Left ventricle myocardium inferior (tissue), 1 donor: ENCODE data around the gene TMEM143. TPM values are rescaled to one million over a fixed set of nuclear protein-coding genes. Genes with fewer than 3 reads are reported as not detected.
"Not testable (repeated sequence)": the region's sequence is repeated elsewhere in the genome, so short reads cannot be mapped to it uniquely, and the experiment has no call there.

ENCODE experiments used
- DNase-seq: peaks from one replicate; pipeline ENCODE4 v3.0.0-alpha.2; 2020
- H3K27ac ChIP-seq: fragments of 200-600 bp; replicated peaks from 2 replicates; pipeline ENCODE4 v1.8.0; 2021
- H3K27me3 ChIP-seq: fragments of 200-600 bp; 2 replicates; pipeline ENCODE4 v1.8.0; 2021; ENCODE audit warnings: low read depth
- H3K36me3 ChIP-seq: fragments of 200-600 bp; 2 replicates; pipeline ENCODE4 v1.8.0; 2021
- H3K4me1 ChIP-seq: fragments of 200-600 bp; 2 replicates; pipeline ENCODE4 v1.8.0; 2021
- H3K4me3 ChIP-seq: fragments of 200-600 bp; 2 replicates; pipeline ENCODE4 v1.8.0; 2021; ENCODE audit warnings: mild to moderate bottlenecking, moderate library complexity
- H3K9me3 ChIP-seq: fragments of 200-600 bp; replicated peaks from 2 replicates; pipeline ENCODE4 v1.8.0; 2021
- intact Hi-C: fragments of 100-400 bp; cut with micrococcal nuclease; formaldehyde crosslinking; loops from one replicate; pipeline ENCODE4 v1.11.0; 2022
- total RNA-seq: library from RNA; stranded (reverse); fragmentation: NEBNext Ultra II Directional; extraction: Animal tissue kit (Norgen Biotek cat#: 25700); gene quantifications from one replicate; pipeline ENCODE4 v1.2.1, GENCODE V29; 2021
- TF ChIP-seq, protein P1 (sequence below): fragments of 200-600 bp; IDR thresholded peaks from 2 replicates; pipeline ENCODE4 v1.8.0; 2021; ENCODE audit warnings: antibody characterized with exemption, mild to moderate bottlenecking, borderline replicate concordance
- donor health status: DM: no; HTN: yes; CAD: no; lungs with severe emphysema.

The TMEM143 gene
- total RNA-seq, 1 donor from 2014 or later: 108 TPM

GRCh38 chr19:48297975-48298374, 65.8 kb downstream of the TMEM143 start:
- no peaks in the 10 kb centered on the region for H3K4me1 ChIP-seq
- TF ChIP-seq, protein P1, sequence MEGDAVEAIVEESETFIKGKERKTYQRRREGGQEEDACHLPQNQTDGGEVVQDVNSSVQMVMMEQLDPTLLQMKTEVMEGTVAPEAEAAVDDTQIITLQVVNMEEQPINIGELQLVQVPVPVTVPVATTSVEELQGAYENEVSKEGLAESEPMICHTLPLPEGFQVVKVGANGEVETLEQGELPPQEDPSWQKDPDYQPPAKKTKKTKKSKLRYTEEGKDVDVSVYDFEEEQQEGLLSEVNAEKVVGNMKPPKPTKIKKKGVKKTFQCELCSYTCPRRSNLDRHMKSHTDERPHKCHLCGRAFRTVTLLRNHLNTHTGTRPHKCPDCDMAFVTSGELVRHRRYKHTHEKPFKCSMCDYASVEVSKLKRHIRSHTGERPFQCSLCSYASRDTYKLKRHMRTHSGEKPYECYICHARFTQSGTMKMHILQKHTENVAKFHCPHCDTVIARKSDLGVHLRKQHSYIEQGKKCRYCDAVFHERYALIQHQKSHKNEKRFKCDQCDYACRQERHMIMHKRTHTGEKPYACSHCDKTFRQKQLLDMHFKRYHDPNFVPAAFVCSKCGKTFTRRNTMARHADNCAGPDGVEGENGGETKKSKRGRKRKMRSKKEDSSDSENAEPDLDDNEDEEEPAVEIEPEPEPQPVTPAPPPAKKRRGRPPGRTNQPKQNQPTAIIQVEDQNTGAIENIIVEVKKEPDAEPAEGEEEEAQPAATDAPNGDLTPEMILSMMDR: no peak
- intact Hi-C loops: no loop called here
- no peak for DNase-seq
- no peaks in the 10 kb centered on the region for H3K9me3 ChIP-seq
- no peak overlapping the region for H3K27ac ChIP-seq
- H3K4me3 ChIP-seq: no peak overlapping the region
- no peaks in the 10 kb centered on the region for H3K36me3 ChIP-seq
- H3K27me3 ChIP-seq: peaks cover 14% of the 10 kb centered on the region

DNA sequence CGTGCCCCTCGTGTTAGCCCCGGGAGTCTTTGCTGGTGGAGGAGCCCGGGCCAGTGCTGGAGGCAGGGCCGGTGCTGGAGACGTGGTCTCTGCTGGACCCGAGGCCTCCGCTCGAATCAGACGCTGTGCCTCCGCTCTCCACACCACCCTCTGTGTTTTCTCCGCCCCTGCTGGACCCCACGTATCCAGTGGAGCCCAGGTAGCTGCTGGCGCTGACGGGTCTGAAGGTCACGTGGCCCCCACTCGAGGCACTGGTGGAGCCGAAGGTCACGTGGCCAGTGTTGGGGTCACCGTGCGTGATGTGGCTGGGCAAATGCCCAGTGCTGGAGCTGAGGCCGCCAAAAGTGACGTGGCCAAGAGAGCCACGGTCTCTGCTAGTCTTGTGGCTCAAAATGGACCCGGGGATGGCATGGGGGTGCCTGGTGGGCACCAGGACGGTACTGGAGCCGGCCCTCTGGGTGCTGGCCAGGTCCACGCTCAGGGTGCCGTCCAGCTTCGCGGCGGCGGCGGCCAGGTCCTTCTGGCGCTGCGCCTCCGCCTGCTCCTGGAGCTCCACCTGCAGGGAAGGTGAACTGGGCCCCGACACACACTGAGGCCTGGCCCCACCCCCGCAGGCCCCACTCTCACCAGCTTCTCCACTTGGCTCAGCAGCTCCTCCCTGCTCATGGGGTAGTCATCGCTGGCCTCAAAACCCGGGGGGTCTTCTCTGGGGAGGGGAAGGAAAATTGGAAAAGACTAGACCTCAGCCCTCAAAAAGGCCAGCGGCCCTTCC, 66.6 kb downstream of the TMEM143 start:
- peaks cover 14% of the 10 kb centered on the region for H3K27me3 ChIP-seq
- TF ChIP-seq, protein P1: no peak
- no peak for DNase-seq
- no peaks in the 10 kb centered on the region for H3K4me1 ChIP-seq
- intact Hi-C loops: no loop called here
- H3K36me3 ChIP-seq: no peaks in the 10 kb centered on the region
- H3K9me3 ChIP-seq: no peaks in the 10 kb centered on the region
- H3K27ac ChIP-seq: no peak overlapping the region
- H3K4me3 ChIP-seq: no peak overlapping the region

- H3K27me3 ChIP-seq: peaks cover 19% of the 10 kb centered on the region
- DNase-seq: no peak
- TF ChIP-seq, protein P1: no peak
- no peaks in the 10 kb centered on the region for H3K36me3 ChIP-seq
- no peak overlapping the region for H3K4me3 ChIP-seq
- intact Hi-C loops: no loop called here
- no peaks in the 10 kb centered on the region for H3K9me3 ChIP-seq
- H3K27ac ChIP-seq: no peak overlapping the region
- H3K4me1 ChIP-seq: peaks cover 12% of the 10 kb centered on the region
These were observed 68.3 kb downstream of the TMEM143 start for GRCh38 chr19:48295458-48295857.

GRCh38 chr19:48292798-48293197, 70.9 kb downstream of the TMEM143 start:
- Histone ChIP-seq H3K36me3 (no peaks in the 10 kb centered on the region), H3K27me3 (peaks cover 20% of the 10 kb centered on the region), H3K27ac (no peak overlapping the region), H3K4me1 (peaks cover 15% of the 10 kb centered on the region), H3K9me3 (no peaks in the 10 kb centered on the region), H3K4me3 (no peak overlapping the region)
- intact Hi-C loops: no loop called here
- TF ChIP-seq, protein P1: no peak
- no peak for DNase-seq

GRCh38 chr19:48291489-48291815, 72.3 kb downstream of the TMEM143 start:
- H3K9me3 ChIP-seq, H3K36me3 ChIP-seq, DNase-seq, intact Hi-C loops, H3K27ac ChIP-seq: not testable (repeated sequence)
- peaks cover 15% of the 10 kb centered on the region for H3K4me1 ChIP-seq
- H3K4me3 ChIP-seq: peak overlapping the region; percentile 69
- peaks cover 20% of the 10 kb centered on the region for H3K27me3 ChIP-seq

DNA sequence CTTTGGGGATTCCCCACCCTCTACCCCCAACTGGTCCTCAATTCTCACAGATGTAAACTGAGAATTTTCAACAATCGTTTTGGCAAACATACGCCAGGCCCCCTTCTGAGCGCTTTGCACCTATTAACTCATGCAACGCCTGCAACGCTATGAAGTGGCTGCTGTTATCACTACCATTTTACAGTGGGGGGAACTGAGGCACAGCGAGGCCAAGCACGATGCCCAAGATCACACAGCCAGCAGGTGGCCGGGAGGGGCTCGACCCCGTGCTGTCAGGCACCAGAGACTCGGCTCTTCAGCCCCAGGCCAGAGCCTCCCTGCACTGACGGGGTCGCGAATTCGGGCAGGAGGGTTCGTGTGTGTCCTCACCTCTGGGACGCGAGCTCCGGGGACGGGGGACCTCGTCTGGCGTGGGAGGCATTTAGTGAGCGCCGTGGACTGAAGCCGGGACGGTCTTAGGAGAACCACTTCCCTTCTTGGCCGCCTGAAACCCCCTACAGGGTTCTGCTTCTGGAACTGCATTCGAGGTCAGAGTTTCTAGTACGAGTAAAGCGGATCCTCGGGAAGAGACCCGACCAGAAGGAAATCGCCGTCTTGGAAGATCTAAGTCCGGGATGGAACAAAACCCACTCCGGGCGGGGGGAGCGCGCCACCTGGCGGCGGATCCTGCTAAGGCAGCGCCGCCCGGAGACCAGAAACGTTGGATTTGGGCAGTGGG, 72.8 kb downstream of the TMEM143 start:
- TF ChIP-seq, protein P1: peak; percentile 98
- H3K27ac ChIP-seq: no peak overlapping the region
- H3K4me1 ChIP-seq: peaks cover 15% of the 10 kb centered on the region
- H3K9me3 ChIP-seq: peaks cover 14% of the 10 kb centered on the region
- H3K27me3 ChIP-seq: peaks cover 20% of the 10 kb centered on the region
- H3K36me3 ChIP-seq: peaks cover 10% of the 10 kb centered on the region
- peak; percentile 82 for DNase-seq
- intact Hi-C loops: no loop called here
- peak overlapping the region; percentile 69 for H3K4me3 ChIP-seq
